ENCODE measurements around the gene STIM2.

GRCh38 chr4:27001398-27002164, 140.9 kb downstream of the STIM2 start:
- TF ChIP-seq CTCF (optimal IDR thresholded peaks at IDR 0.05 in 1 of 3, IDR thresholded peaks at IDR 0.05 in 1 of 3, conservative IDR thresholded peaks at IDR 0.05 in 1 of 3; ENCODE audit: extremely low read depth in 1 of 3, insufficient read depth in 2 of 3, low read length in 3 of 3) (no peak), EZH2 (IDR thresholded peaks at IDR 0.05; ENCODE audit: low read length) (no peak)

All from keratinocyte (primary cell).